GM18526 (cell line): ENCODE data around the gene SRMS.

Experiments used
- POLR2A ChIP-seq: IDR thresholded peaks from 3 replicates; pipeline ENCODE4 v1.6.1; 2011; ENCODE audit not compliant: insufficient read length; ENCODE audit errors: extremely low read depth

SRMS gene

GRCh38 chr20:63585616-63586565 lies 38.3 kb upstream of the SRMS start:
- no peak for TF ChIP-seq POLR2A

GRCh38 chr20:63582382-63583063 lies 35.0 kb upstream of the SRMS start:
- no peak for TF ChIP-seq POLR2A

- no peak for TF ChIP-seq POLR2A
Observed at GRCh38 chr20:63580796-63581461, 33.4 kb upstream of the SRMS start.

GRCh38 chr20:63579017-63579694 lies 31.6 kb upstream of the SRMS start:
- TF ChIP-seq POLR2A, result no peak

- no peak for TF ChIP-seq POLR2A
Observed at GRCh38 chr20:63578224-63579016, 30.9 kb upstream of the SRMS start.

GRCh38 chr20:63577317-63577894 lies 29.9 kb upstream of the SRMS start:
- no peak for TF ChIP-seq POLR2A

GRCh38 chr20:63576311-63576710 lies 28.8 kb upstream of the SRMS start:
- TF ChIP-seq POLR2A, result no peak

- TF ChIP-seq POLR2A, result no peak
Observed at GRCh38 chr20:63574829-63575743, 27.5 kb upstream of the SRMS start.

GRCh38 chr20:63574156-63574828 lies 26.7 kb upstream of the SRMS start, which contains the start of gene HELZ2:
Gene HELZ2 (minus strand): TSS chr20:63574239. CDS start chr20:63572385, 1,854 bp downstream.
- peak; percentile 56 for TF ChIP-seq POLR2A

GRCh38 chr20:63573647-63574131 lies 26.1 kb upstream of the SRMS start:
- no peak for TF ChIP-seq POLR2A

GRCh38 chr20:63572788-63573646 lies 25.5 kb upstream of the SRMS start:
- no peak for TF ChIP-seq POLR2A
